Immature natural killer cell (primary cell): ENCODE measurements around the gene PARP1. TPM values are rescaled to one million over a fixed set of nuclear protein-coding genes. Genes with fewer than 3 reads are reported as not detected.

Source experiments
- DNase-seq, 3 donors: peaks; one replicate each; pipeline ENCODE4 v3.0.0; 2022; ENCODE audit warnings: mixed read lengths in 1 of 3
- H3K27ac Mint-ChIP-seq, 6 donors: one replicate each; pipeline ENCODE4 v1.8.0; 2020; ENCODE audit warnings: mixed read lengths in 6 of 6, mild to moderate bottlenecking in 5 of 6, inconsistent platforms in 4 of 6, moderate library complexity in 3 of 6
- H3K27me3 Mint-ChIP-seq, 3 donors: one replicate each; pipeline ENCODE4 v1.8.0; 2020 to 2021; ENCODE audit warnings: low read depth in 3 of 3, mild to moderate bottlenecking in 3 of 3, mixed read lengths in 3 of 3, moderate library complexity in 3 of 3, inconsistent platforms in 1 of 3
- H3K36me3 Mint-ChIP-seq, 3 donors: one replicate each; pipeline ENCODE4 v1.8.0; 2020; ENCODE audit warnings: mixed read lengths in 3 of 3, inconsistent platforms in 2 of 3, mild to moderate bottlenecking in 2 of 3
- H3K4me1 Mint-ChIP-seq, 2 donors: one replicate each; pipeline ENCODE4 v1.8.0; 2020; ENCODE audit warnings: inconsistent platforms in 2 of 2, mild to moderate bottlenecking in 2 of 2, mixed read lengths in 2 of 2, moderate library complexity in 1 of 2
- H3K4me3 Mint-ChIP-seq, 5 donors: one replicate each; pipeline ENCODE4 v1.8.0; 2020; ENCODE audit warnings: mild to moderate bottlenecking in 5 of 5, mixed read lengths in 5 of 5, inconsistent platforms in 3 of 5, moderate library complexity in 3 of 5
- H3K9me3 Mint-ChIP-seq, 6 donors: one replicate each; pipeline ENCODE4 v1.8.0; 2020; ENCODE audit warnings: mild to moderate bottlenecking in 6 of 6, mixed read lengths in 6 of 6, inconsistent platforms in 4 of 6, moderate library complexity in 3 of 6
- polyA plus RNA-seq, 3 donors: library from polyadenylated mRNA; unstranded; fragments of 300-500 nt; fragmentation: Illumina TruSeq; gene quantifications; one replicate each; pipeline ENCODE4 v1.2.3, GENCODE V29; 2021

PARP1 gene
- polyA plus RNA-seq, 3 donors from 2014 or later, result 36.7 to 130 (median 63.2) TPM

- Mint-ChIP-seq H3K27ac (peak overlapping the region in 4 of 6 donors; percentile 26 to 74 (median 38)), H3K27me3 (peaks cover 0 to under 1% (median 0%) of the 10 kb centered on the region in 3 donors), H3K4me1 (peaks cover 11 to 61% of the 10 kb centered on the region in 2 donors), H3K4me3 (no peak overlapping the region), H3K36me3 (peaks cover 12 to 40% (median 13%) of the 10 kb centered on the region in 3 donors), H3K9me3 (no peaks in the 10 kb centered on the region)
- no peak for DNase-seq
These were observed 10.6 kb downstream of the PARP1 start for GRCh38 chr1:226397011-226397926.

GRCh38 chr1:226395753-226396152 is 12.1 kb downstream of the PARP1 start:
- Mint-ChIP-seq H3K9me3 (no peaks in the 10 kb centered on the region), H3K36me3 (peaks cover 5 to 36% (median 12%) of the 10 kb centered on the region in 3 donors), H3K27me3 (peaks cover 0 to 3% (median 0%) of the 10 kb centered on the region in 3 donors), H3K4me1 (peaks cover 16 to 50% of the 10 kb centered on the region in 2 donors), H3K4me3 (no peak overlapping the region), H3K27ac (no peak overlapping the region)
- DNase-seq, result no peak

- no peaks in the 10 kb centered on the region for H3K9me3 Mint-ChIP-seq
- peaks cover 4 to 33% (median 4%) of the 10 kb centered on the region in 3 donors for H3K36me3 Mint-ChIP-seq
- DNase-seq, result no peak
- H3K4me1 Mint-ChIP-seq, result peaks cover 16 to 44% of the 10 kb centered on the region in 2 donors
- H3K27me3 Mint-ChIP-seq, result peaks cover 0 to 3% (median 0%) of the 10 kb centered on the region in 3 donors
- H3K4me3 Mint-ChIP-seq, result no peak overlapping the region
- H3K27ac Mint-ChIP-seq, result no peak overlapping the region
These were observed 13.4 kb downstream of the PARP1 start for GRCh38 chr1:226394462-226394861.

GRCh38 chr1:226390681-226391080 is 17.2 kb downstream of the PARP1 start:
- H3K36me3 Mint-ChIP-seq, result peaks cover 6 to 37% (median 8%) of the 10 kb centered on the region in 3 donors
- peak overlapping the region in 1 of 6 donors; percentile 40 for H3K27ac Mint-ChIP-seq
- H3K9me3 Mint-ChIP-seq, result no peaks in the 10 kb centered on the region
- H3K4me3 Mint-ChIP-seq, result no peak overlapping the region
- no peak for DNase-seq
- peaks cover 8 to 18% of the 10 kb centered on the region in 2 donors for H3K4me1 Mint-ChIP-seq
- H3K27me3 Mint-ChIP-seq, result peaks cover 0 to 3% (median 0%) of the 10 kb centered on the region in 3 donors

- H3K27me3 Mint-ChIP-seq, result peaks cover 0 to 3% (median 0%) of the 10 kb centered on the region in 3 donors
- H3K36me3 Mint-ChIP-seq, result peaks cover 17 to 50% (median 18%) of the 10 kb centered on the region in 3 donors
These were observed 19.8 kb downstream of the PARP1 start for GRCh38 chr1:226388131-226388530.

GRCh38 chr1:226384717-226385116 is 23.2 kb downstream of the PARP1 start:
- peaks cover 30 to 55% (median 33%) of the 10 kb centered on the region in 3 donors for H3K36me3 Mint-ChIP-seq
- no peak overlapping the region for H3K27ac Mint-ChIP-seq
- H3K27me3 Mint-ChIP-seq, result peaks cover 0 to 1% (median 0%) of the 10 kb centered on the region in 3 donors
- no peaks in the 10 kb centered on the region for H3K9me3 Mint-ChIP-seq
- H3K4me1 Mint-ChIP-seq, result no peaks in the 10 kb centered on the region
- H3K4me3 Mint-ChIP-seq, result no peak overlapping the region
- DNase-seq, result no peak

More at GRCh38 chr1:226388131-226388530, 19.8 kb downstream of the PARP1 start:
- no peak for DNase-seq
- H3K27ac Mint-ChIP-seq, result no peak overlapping the region
- H3K9me3 Mint-ChIP-seq, result no peaks in the 10 kb centered on the region
- H3K4me3 Mint-ChIP-seq, result no peak overlapping the region
- H3K4me1 Mint-ChIP-seq, result peaks cover 1 to 5% of the 10 kb centered on the region in 2 donors

- H3K36me3 Mint-ChIP-seq, result peaks cover 30 to 57% (median 36%) of the 10 kb centered on the region in 3 donors
These were observed 23.9 kb downstream of the PARP1 start for GRCh38 chr1:226384040-226384439.

GRCh38 chr1:226382030-226382429 is 25.9 kb downstream of the PARP1 start:
- H3K4me3 Mint-ChIP-seq, result no peak overlapping the region
- peaks cover 31 to 59% (median 42%) of the 10 kb centered on the region in 3 donors for H3K36me3 Mint-ChIP-seq
- no peaks in the 10 kb centered on the region for H3K4me1 Mint-ChIP-seq
- no peak overlapping the region for H3K27ac Mint-ChIP-seq
- peaks cover 0 to 1% (median 0%) of the 10 kb centered on the region in 3 donors for H3K27me3 Mint-ChIP-seq
- DNase-seq, result no peak
- H3K9me3 Mint-ChIP-seq, result no peaks in the 10 kb centered on the region

More at GRCh38 chr1:226384040-226384439, 23.9 kb downstream of the PARP1 start:
- Mint-ChIP-seq H3K27ac (no peak overlapping the region), H3K27me3 (peaks cover 0 to 1% (median 0%) of the 10 kb centered on the region in 3 donors), H3K4me3 (no peak overlapping the region), H3K9me3 (no peaks in the 10 kb centered on the region), H3K4me1 (no peaks in the 10 kb centered on the region)
- no peak for DNase-seq

- no peak for DNase-seq
- no peak overlapping the region for H3K27ac Mint-ChIP-seq
- H3K4me1 Mint-ChIP-seq, result no peaks in the 10 kb centered on the region
- H3K36me3 Mint-ChIP-seq, result peaks cover 35 to 63% (median 46%) of the 10 kb centered on the region in 3 donors
- H3K27me3 Mint-ChIP-seq, result peaks cover 0 to 1% (median 0%) of the 10 kb centered on the region in 3 donors
- H3K9me3 Mint-ChIP-seq, result no peaks in the 10 kb centered on the region
- no peak overlapping the region for H3K4me3 Mint-ChIP-seq
These were observed 26.5 kb downstream of the PARP1 start for GRCh38 chr1:226381226-226381998.

- Mint-ChIP-seq H3K36me3 (peaks cover 30 to 67% (median 48%) of the 10 kb centered on the region in 3 donors), H3K4me1 (no peaks in the 10 kb centered on the region), H3K4me3 (no peak overlapping the region), H3K27me3 (peaks cover 0 to 1% (median 0%) of the 10 kb centered on the region in 3 donors), H3K27ac (peak overlapping the region in 1 of 6 donors; percentile 34), H3K9me3 (no peaks in the 10 kb centered on the region)
- DNase-seq, result no peak
These were observed 29.8 kb downstream of the PARP1 start for GRCh38 chr1:226378071-226378470.

- H3K27ac Mint-ChIP-seq, result no peak overlapping the region
- H3K4me3 Mint-ChIP-seq, result no peak overlapping the region
- H3K36me3 Mint-ChIP-seq, result peaks cover 30 to 75% (median 54%) of the 10 kb centered on the region in 3 donors
- H3K4me1 Mint-ChIP-seq, result no peaks in the 10 kb centered on the region
- peaks cover 0 to 1% (median 0%) of the 10 kb centered on the region in 3 donors for H3K27me3 Mint-ChIP-seq
- H3K9me3 Mint-ChIP-seq, result no peaks in the 10 kb centered on the region
- no peak for DNase-seq
These were observed 31.6 kb downstream of the PARP1 start for GRCh38 chr1:226376300-226376699.

- H3K27me3 Mint-ChIP-seq, result no peaks in the 10 kb centered on the region
- no peak overlapping the region for H3K27ac Mint-ChIP-seq
- no peak for DNase-seq
- no peaks in the 10 kb centered on the region for H3K9me3 Mint-ChIP-seq
- no peaks in the 10 kb centered on the region for H3K4me1 Mint-ChIP-seq
- no peak overlapping the region for H3K4me3 Mint-ChIP-seq
- peaks cover 17 to 63% (median 35%) of the 10 kb centered on the region in 3 donors for H3K36me3 Mint-ChIP-seq
These were observed 34.5 kb downstream of the PARP1 start for GRCh38 chr1:226373376-226373775.

- H3K4me3 Mint-ChIP-seq, result no peak overlapping the region
- no peak overlapping the region for H3K27ac Mint-ChIP-seq
- no peak for DNase-seq
- H3K27me3 Mint-ChIP-seq, result no peaks in the 10 kb centered on the region
- H3K9me3 Mint-ChIP-seq, result no peaks in the 10 kb centered on the region
- H3K36me3 Mint-ChIP-seq, result peaks cover 15 to 67% (median 35%) of the 10 kb centered on the region in 3 donors
- H3K4me1 Mint-ChIP-seq, result no peaks in the 10 kb centered on the region
These were observed 35.0 kb downstream of the PARP1 start for GRCh38 chr1:226372885-226373284.
